HEK293T (cell line): Measurements from ENCODE around the gene CPLX4.

ENCODE experiments used
- CTCF ChIA-PET: fragments of 350-600 bp; formaldehyde crosslinking; extraction: SDS; loops from one replicate; lab custom pipeline; 2021; ENCODE audit warnings: antibody characterized with exemption, inconsistent platforms; lab: Yijun Ruan, JAX
- POLR2A ChIA-PET: fragments of 350-600 bp; formaldehyde crosslinking; extraction: SDS; loops from one replicate; lab custom pipeline; 2020; ENCODE audit warnings: antibody characterized with exemption, inconsistent platforms; lab: Yijun Ruan, JAX
- DNase-seq: peaks from one replicate; pipeline ENCODE4 v3.0.0; 2012; ENCODE audit warnings: mixed read lengths; ENCODE audit errors: extremely low spot score
- ARNT ChIP-seq: fragments of 450-650 bp; IDR thresholded peaks from 2 replicates; pipeline ENCODE4 v1.6.1; 2017; ENCODE audit warnings: mild to moderate bottlenecking
- BHLHE40 ChIP-seq: fragments of 450-650 bp; IDR thresholded peaks from 2 replicates; pipeline ENCODE4 v1.6.1; 2016; ENCODE audit warnings: mild to moderate bottlenecking, moderate library complexity, borderline replicate concordance
- CTBP1 ChIP-seq: fragments of 450-650 bp; IDR thresholded peaks from 2 replicates; pipeline ENCODE4 v1.6.1; 2016; ENCODE audit warnings: borderline replicate concordance
- ELF4 ChIP-seq: fragments of 450-650 bp; IDR thresholded peaks from 2 replicates; pipeline ENCODE4 v1.6.1; 2017; ENCODE audit warnings: antibody characterized with exemption
- FOXA1 ChIP-seq: fragments of 450-650 bp; IDR thresholded peaks from 2 replicates; pipeline ENCODE4 v1.6.1; 2016; ENCODE audit warnings: mild to moderate bottlenecking
- FOXK2 ChIP-seq: fragments of 450-650 bp; IDR thresholded peaks from 2 replicates; pipeline ENCODE4 v1.6.1; 2016; ENCODE audit warnings: mild to moderate bottlenecking
- FOXM1 ChIP-seq: fragments of 450-650 bp; IDR thresholded peaks from 2 replicates; pipeline ENCODE4 v1.6.1; 2017; ENCODE audit warnings: mild to moderate bottlenecking, borderline replicate concordance
- HDGF ChIP-seq: fragments of 450-650 bp; IDR thresholded peaks from 2 replicates; pipeline ENCODE4 v1.6.1; 2017; ENCODE audit warnings: antibody characterized with exemption, borderline replicate concordance
- L3MBTL2 ChIP-seq: fragments of 450-650 bp; conservative IDR thresholded peaks from 2 replicates; pipeline ENCODE4 v1.6.1; 2016; ENCODE audit warnings: mild to moderate bottlenecking
- LEF1 ChIP-seq: fragments of 450-650 bp; IDR thresholded peaks from 2 replicates; pipeline ENCODE4 v1.6.1; 2017; ENCODE audit warnings: mild to moderate bottlenecking, borderline replicate concordance
- NFRKB ChIP-seq: fragments of 450-650 bp; IDR thresholded peaks from 2 replicates; pipeline ENCODE4 v1.6.1; 2016; ENCODE audit warnings: mild to moderate bottlenecking, moderate library complexity
- PKNOX1 ChIP-seq: fragments of 450-650 bp; IDR thresholded peaks from 2 replicates; pipeline ENCODE4 v1.6.1; 2016
- SP1 ChIP-seq: fragments of 450-650 bp; IDR thresholded peaks from 2 replicates; pipeline ENCODE4 v1.6.1; 2017
- SUZ12 ChIP-seq: fragments of 450-650 bp; IDR thresholded peaks from 2 replicates; pipeline ENCODE4 v1.6.1; 2016; ENCODE audit warnings: mild to moderate bottlenecking
- TARDBP ChIP-seq: fragments of 450-650 bp; IDR thresholded peaks from 2 replicates; pipeline ENCODE4 v1.6.1; 2016
- ZNF384 ChIP-seq: fragments of 450-650 bp; IDR thresholded peaks from 2 replicates; pipeline ENCODE4 v1.6.1; 2016

CPLX4 gene

GRCh38 chr18:59276047-59276446 lies 42.4 kb downstream of the CPLX4 start:
- TF ChIP-seq TARDBP (no peak), FOXM1 (no peak), CTBP1 (no peak)
- CTCF ChIA-PET = no interaction called here
- POLR2A ChIA-PET = no interaction called here
- DNase-seq = no peak

GRCh38 chr18:59275406-59275949 lies 43.0 kb downstream of the CPLX4 start:
- no peak for DNase-seq
- ChIA-PET CTCF (no interaction called here), POLR2A (no interaction called here)
- TF ChIP-seq PKNOX1 (no peak), L3MBTL2 (no peak), SUZ12 (no peak), FOXA1 (no peak), SP1 (no peak), LEF1 (no peak), FOXM1 (no peak), FOXK2 (no peak), BHLHE40 (no peak), ELF4 (no peak), CTBP1 (no peak), HDGF (no peak), ARNT (no peak)

DNA sequence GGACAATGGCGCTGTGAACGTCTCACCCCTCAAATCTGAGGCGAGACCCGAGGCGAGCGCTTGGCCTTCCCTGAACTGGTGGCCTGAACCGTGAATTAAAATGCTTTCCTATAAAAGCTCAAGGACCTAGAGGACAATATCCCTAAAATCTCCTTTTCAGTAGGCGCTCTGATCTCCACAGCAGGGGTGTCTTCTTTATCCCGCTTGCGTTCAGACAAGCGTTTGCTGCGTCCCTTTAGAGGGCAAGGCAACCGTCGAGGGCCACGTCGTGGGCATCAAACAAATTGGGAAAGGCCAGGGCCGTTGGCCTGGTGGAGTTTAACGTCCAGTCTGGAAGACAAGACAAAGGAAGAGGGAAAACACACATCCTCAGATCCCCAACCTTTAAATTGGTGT lies 43.9 kb downstream of the CPLX4 start:
- ChIA-PET CTCF (no interaction called here), POLR2A (no interaction called here)
- no peak for TF ChIP-seq HDGF
- no peak for TF ChIP-seq FOXK2
- TF ChIP-seq ARNT = no peak
- no peak for TF ChIP-seq CTBP1
- no peak for TF ChIP-seq FOXA1
- TF ChIP-seq LEF1 = no peak
- no peak for TF ChIP-seq PKNOX1
- TF ChIP-seq L3MBTL2 = no peak
- TF ChIP-seq NFRKB = no peak
- no peak for TF ChIP-seq ELF4
- TF ChIP-seq ZNF384 = no peak
- TF ChIP-seq FOXM1 = no peak
- TF ChIP-seq SP1 = no peak
- no peak for TF ChIP-seq BHLHE40
- no peak for DNase-seq

- TF ChIP-seq LEF1 = no peak
- TF ChIP-seq SUZ12 = no peak
- TF ChIP-seq PKNOX1 = no peak
- no peak for TF ChIP-seq FOXA1
- TF ChIP-seq ARNT = no peak
- no peak for TF ChIP-seq NFRKB
- TF ChIP-seq TARDBP = no peak
- TF ChIP-seq L3MBTL2 = no peak
- TF ChIP-seq ELF4 = no peak
- TF ChIP-seq FOXK2 = no peak
- no peak for TF ChIP-seq FOXM1
- TF ChIP-seq SP1 = no peak
- no peak for TF ChIP-seq ZNF384
- TF ChIP-seq HDGF = no peak
- TF ChIP-seq CTBP1 = no peak
- no peak for TF ChIP-seq BHLHE40
- ChIA-PET CTCF (interaction anchor here (1.0 kb wide), 1 partner anchor 550 kb away, joined by 5 read pairs; no protein-coding TSS in a partner anchor), POLR2A (interaction anchor here (0.6 kb wide), 1 partner anchor 12 kb away, joined by 3 read pairs; no protein-coding TSS in a partner anchor)
- no peak for DNase-seq
Observed at GRCh38 chr18:59273759-59274532, 44.5 kb downstream of the CPLX4 start.

DNA sequence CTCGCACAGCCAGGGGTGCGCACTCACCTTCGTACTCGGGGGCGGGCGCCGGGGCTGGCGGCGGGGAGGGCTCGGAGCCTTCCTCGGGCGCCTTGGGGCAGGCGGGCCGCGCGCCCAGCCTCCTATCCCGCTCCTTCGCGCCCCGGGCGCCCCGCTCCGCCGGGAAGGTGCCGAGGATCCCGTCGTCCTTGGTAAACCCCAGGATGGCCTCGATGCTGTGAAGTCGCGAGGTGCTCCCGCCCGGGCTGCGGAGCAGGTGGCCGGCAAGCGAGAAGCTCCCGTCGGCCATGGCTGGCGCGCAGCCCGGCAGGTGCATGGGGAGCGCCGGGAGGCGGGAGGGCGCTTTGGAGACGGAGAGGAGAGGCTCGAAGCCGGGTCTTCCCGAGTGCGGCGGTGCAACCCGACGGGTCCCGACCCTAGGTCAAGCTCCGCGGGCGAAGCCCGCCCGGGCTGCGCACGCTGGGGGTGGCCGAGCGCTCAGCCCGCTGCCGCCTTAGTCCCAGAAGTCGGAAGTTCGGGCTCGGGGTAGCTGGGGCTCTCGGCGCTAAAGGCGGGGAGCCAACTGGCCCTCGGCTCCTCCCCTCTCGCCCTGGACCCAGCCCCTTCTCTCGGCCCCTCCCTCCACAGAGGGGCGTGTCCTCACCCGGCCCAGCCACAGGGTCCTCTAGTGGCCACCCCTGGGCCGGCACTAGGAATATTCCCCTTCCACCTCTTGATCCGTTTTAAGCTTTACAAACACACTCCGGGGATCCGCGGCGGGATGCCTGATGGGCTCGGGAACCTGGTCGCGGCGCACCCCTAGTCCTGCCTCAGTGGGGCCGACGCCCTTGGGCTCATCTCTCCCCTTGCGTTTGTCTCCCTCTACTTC lies 45.3 kb downstream of the CPLX4 start, which contains the start of gene RAX:
RAX (minus strand) TSS at position 564 of the 868 bp plus-strand sequence; CDS start at position 316, 248 bp downstream.
- POLR2A ChIA-PET = interaction anchor here (0.6 kb wide), 1 partner anchor 13 kb away, joined by 3 read pairs; no protein-coding TSS in a partner anchor
- DNase-seq = no peak
- CTCF ChIA-PET = interaction anchor here (1.0 kb wide), 1 partner anchor 550 kb away, joined by 5 read pairs; no protein-coding TSS in a partner anchor
- TF ChIP-seq ELF4 (no peak), BHLHE40 (no peak), FOXM1 (no peak), TARDBP (no peak), FOXA1 (no peak), FOXK2 (no peak), SUZ12 (no peak)
